ENCODE data around the gene DNASE2.

DNASE2 gene

DNA sequence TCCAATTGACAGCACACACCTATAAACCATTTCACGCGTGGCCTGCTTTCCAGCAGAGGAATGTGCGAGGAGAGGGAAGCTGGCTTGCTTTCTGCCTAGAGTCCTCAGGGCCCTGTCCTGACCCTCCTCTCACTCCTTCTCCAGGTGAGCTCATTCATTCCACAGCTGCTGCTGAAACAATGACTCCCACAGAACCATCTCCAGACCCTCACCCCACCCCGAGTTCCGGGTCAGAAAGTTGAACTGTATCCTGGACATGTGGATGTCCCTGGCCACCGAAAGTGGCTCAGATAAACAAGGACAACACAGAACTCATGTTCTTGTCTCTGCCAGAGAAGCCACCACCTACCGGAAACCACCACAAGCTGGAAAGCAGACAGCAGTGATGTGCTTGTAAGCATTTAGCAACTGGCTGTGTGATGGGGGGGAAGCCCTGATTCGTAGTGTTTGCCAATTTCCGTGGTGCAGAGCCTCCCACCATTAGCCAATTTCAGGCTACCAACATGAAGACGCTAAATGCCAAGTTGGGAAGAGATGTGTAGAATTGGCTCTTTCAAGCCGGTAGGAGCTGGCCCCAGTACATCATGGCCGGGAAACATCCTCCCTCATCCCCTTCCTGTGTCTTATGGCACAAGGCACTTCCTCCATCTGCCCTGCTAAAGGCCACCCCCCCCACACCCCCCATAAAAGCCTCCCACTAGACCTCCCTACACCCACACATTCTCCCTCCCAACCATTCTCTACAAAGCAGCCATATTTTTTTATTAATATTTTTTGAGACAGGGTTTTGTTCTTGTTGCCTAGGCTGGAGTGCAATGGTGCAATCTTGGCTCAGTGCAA is 32.8 kb upstream of the DNASE2 start:
- TF ChIP-seq EZH2phosphoT487 (conservative IDR thresholded peaks at IDR 0.05; ENCODE audit: low read length): no peak
- TF ChIP-seq, protein P1, sequence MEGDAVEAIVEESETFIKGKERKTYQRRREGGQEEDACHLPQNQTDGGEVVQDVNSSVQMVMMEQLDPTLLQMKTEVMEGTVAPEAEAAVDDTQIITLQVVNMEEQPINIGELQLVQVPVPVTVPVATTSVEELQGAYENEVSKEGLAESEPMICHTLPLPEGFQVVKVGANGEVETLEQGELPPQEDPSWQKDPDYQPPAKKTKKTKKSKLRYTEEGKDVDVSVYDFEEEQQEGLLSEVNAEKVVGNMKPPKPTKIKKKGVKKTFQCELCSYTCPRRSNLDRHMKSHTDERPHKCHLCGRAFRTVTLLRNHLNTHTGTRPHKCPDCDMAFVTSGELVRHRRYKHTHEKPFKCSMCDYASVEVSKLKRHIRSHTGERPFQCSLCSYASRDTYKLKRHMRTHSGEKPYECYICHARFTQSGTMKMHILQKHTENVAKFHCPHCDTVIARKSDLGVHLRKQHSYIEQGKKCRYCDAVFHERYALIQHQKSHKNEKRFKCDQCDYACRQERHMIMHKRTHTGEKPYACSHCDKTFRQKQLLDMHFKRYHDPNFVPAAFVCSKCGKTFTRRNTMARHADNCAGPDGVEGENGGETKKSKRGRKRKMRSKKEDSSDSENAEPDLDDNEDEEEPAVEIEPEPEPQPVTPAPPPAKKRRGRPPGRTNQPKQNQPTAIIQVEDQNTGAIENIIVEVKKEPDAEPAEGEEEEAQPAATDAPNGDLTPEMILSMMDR (IDR thresholded peaks at IDR 0.05; ENCODE audit: insufficient read depth, low read length, poor library complexity, severe bottlenecking): no peak
- Histone ChIP-seq H3K9me2 (replicated peaks; ENCODE audit: insufficient read depth, low read length) (no peaks in the 10 kb centered on the region), H3K9ac (ENCODE audit: low read length) (no peak overlapping the region), H4K20me1 (ENCODE audit: low read depth, low read length) (no peaks in the 10 kb centered on the region), H3K9me3 (ENCODE audit: insufficient read depth, low read length) (no peaks in the 10 kb centered on the region), H3K4me3 (ENCODE audit: insufficient read depth, low read length, poor library complexity, severe bottlenecking) (no peak overlapping the region), H3K79me2 (ENCODE audit: insufficient read depth, low read length) (no peaks in the 10 kb centered on the region), H3K4me2 (ENCODE audit: low read depth, low read length, poor library complexity, severe bottlenecking) (no peak overlapping the region), H2AFZ (ENCODE audit: low read depth, low read length, severe bottlenecking) (no peak overlapping the region), H3K27me3 (ENCODE audit: low read length) (no peaks in the 10 kb centered on the region), H3F3A (ENCODE audit: insufficient read depth) (no peaks in the 10 kb centered on the region), H3K36me3 (ENCODE audit: low read length) (no peaks in the 10 kb centered on the region), H3K27ac (ENCODE audit: low read depth, low read length) (no peak overlapping the region)

DNA sequence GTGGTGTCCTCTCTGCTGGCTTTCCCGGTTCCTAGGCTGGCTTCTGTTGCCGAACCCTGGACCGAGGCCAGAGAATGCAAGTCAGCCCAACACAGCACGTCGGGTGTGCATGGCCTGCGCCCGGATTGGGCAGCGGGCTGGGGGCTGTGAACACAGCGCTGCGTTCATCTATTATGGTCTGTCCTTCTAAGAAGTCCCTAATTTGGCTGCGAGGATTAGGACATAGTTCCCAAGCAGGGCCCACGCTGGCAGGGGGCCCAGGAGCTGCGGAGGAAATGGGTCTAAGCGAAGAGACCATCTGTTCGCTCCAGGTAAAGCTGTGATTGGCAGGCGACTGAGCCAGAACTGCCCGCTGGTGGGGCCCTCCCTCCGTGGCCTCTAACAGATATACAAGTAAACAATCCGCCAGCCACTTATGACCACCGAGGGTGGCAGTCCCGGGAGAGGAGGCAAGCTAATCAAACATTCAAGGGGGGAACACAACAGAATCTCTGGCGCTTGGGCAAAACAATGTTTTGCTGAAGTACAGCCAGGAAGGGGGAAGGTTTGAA is 31.8 kb upstream of the DNASE2 start:
- no peaks in the 10 kb centered on the region for H3K9me3 ChIP-seq (ENCODE audit: insufficient read depth, low read length)
- H3K27me3 ChIP-seq (ENCODE audit: low read length): no peaks in the 10 kb centered on the region
- H3F3A ChIP-seq (ENCODE audit: insufficient read depth): no peaks in the 10 kb centered on the region
- no peak overlapping the region for H3K9ac ChIP-seq (ENCODE audit: low read length)
- H3K36me3 ChIP-seq (ENCODE audit: low read length): no peaks in the 10 kb centered on the region
- TF ChIP-seq, protein P1 (IDR thresholded peaks at IDR 0.05; ENCODE audit: insufficient read depth, low read length, poor library complexity, severe bottlenecking): no peak
- no peak for TF ChIP-seq EZH2phosphoT487 (conservative IDR thresholded peaks at IDR 0.05; ENCODE audit: low read length)
- no peak overlapping the region for H3K4me3 ChIP-seq (ENCODE audit: insufficient read depth, low read length, poor library complexity, severe bottlenecking)
- H3K27ac ChIP-seq (ENCODE audit: low read depth, low read length): no peak overlapping the region
- H3K4me2 ChIP-seq (ENCODE audit: low read depth, low read length, poor library complexity, severe bottlenecking): no peak overlapping the region
- no peaks in the 10 kb centered on the region for H4K20me1 ChIP-seq (ENCODE audit: low read depth, low read length)
- no peaks in the 10 kb centered on the region for H3K9me2 ChIP-seq (replicated peaks; ENCODE audit: insufficient read depth, low read length)
- H3K79me2 ChIP-seq (ENCODE audit: insufficient read depth, low read length): no peaks in the 10 kb centered on the region
- H2AFZ ChIP-seq (ENCODE audit: low read depth, low read length, severe bottlenecking): no peak overlapping the region

DNA sequence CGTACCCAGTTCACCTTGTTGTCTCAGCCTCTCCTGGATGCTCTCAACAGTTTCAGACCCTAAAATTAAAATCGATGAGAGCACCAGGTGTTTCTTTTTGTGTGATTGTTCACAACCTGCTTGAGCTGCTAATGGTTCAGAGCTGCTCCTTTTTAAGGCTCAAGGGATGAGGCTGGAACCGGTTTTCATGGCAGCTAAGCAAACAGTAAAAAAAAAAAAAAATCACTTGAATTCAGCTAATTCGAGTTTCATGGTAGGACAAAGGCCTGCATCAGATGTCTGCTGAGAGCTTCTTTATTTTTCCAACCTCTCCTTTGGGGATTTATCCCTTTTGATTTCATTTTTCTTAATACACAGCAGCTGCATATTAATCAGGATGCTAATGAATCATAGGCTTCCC is 31.3 kb upstream of the DNASE2 start:
- H3K27me3 ChIP-seq (ENCODE audit: low read length): no peaks in the 10 kb centered on the region
- no peaks in the 10 kb centered on the region for H3F3A ChIP-seq (ENCODE audit: insufficient read depth)
- no peaks in the 10 kb centered on the region for H3K36me3 ChIP-seq (ENCODE audit: low read length)
- H3K4me3 ChIP-seq (ENCODE audit: insufficient read depth, low read length, poor library complexity, severe bottlenecking): no peak overlapping the region
- H2AFZ ChIP-seq (ENCODE audit: low read depth, low read length, severe bottlenecking): no peak overlapping the region
- no peaks in the 10 kb centered on the region for H4K20me1 ChIP-seq (ENCODE audit: low read depth, low read length)
- H3K4me2 ChIP-seq (ENCODE audit: low read depth, low read length, poor library complexity, severe bottlenecking): no peak overlapping the region
- H3K27ac ChIP-seq (ENCODE audit: low read depth, low read length): no peak overlapping the region
- H3K9me2 ChIP-seq (replicated peaks; ENCODE audit: insufficient read depth, low read length): no peaks in the 10 kb centered on the region
- TF ChIP-seq EZH2phosphoT487 (conservative IDR thresholded peaks at IDR 0.05; ENCODE audit: low read length): no peak
- TF ChIP-seq, protein P1 (IDR thresholded peaks at IDR 0.05; ENCODE audit: insufficient read depth, low read length, poor library complexity, severe bottlenecking): no peak
- H3K9me3 ChIP-seq (ENCODE audit: insufficient read depth, low read length): no peaks in the 10 kb centered on the region
- no peak overlapping the region for H3K9ac ChIP-seq (ENCODE audit: low read length)
- no peaks in the 10 kb centered on the region for H3K79me2 ChIP-seq (ENCODE audit: insufficient read depth, low read length)
